GM12878 (cell line): Measurements from ENCODE around the gene HOXD13. TPM values are rescaled to one million over a fixed set of nuclear protein-coding genes. Genes with fewer than 3 reads are reported as not detected.

Experiments
- ATAC-seq: fragments of 200-7000 bp; cut with Tn5 transposase; 3 replicates; pipeline ENCODE4 v1.9.1; 2020; ENCODE audit warnings: mild to moderate bottlenecking, moderate library complexity
- BruUV-seq: library from RNA; stranded (reverse); fragments of 400-500 nt; replicated peaks from 2 replicates; lab custom pipeline; 2021; lab: Mats Ljungman, UMichigan
- CTCF ChIA-PET: fragments of 300-600 bp; sonication (Branson Sonifier 250); formaldehyde crosslinking; extraction: SDS; loops from one replicate; lab custom pipeline; 2021; ENCODE audit warnings: inconsistent platforms; lab: Yijun Ruan, JAX
- POLR2A ChIA-PET: fragments of 350-600 bp; formaldehyde crosslinking; extraction: SDS; loops from one replicate; lab custom pipeline; 2021; ENCODE audit warnings: inconsistent platforms; lab: Charles Lee
- RAD21 ChIA-PET: fragments of 300-600 bp; sonication (Branson Sonifier 250); formaldehyde crosslinking; loops from one replicate; lab custom pipeline; 2023; ENCODE audit warnings: antibody characterized with exemption; ENCODE audit not compliant: unreplicated experiment; lab: Charles Lee
- SMC1A ChIA-PET: fragments of 300-600 bp; sonication (Branson Sonifier 250); formaldehyde crosslinking; loops from one replicate; lab custom pipeline; 2023; ENCODE audit not compliant: unreplicated experiment, uncharacterized antibody; lab: Charles Lee
- DNase-seq: peaks from one replicate; pipeline ENCODE4 v3.0.0-alpha.2; 2011; ENCODE audit warnings: low read depth, low spot score
- FAIRE-seq: peaks from 3 replicates; lab custom pipeline; 2011; peaks lifted over from hg19 to GRCh38; lab: Jason Lieb, UNC
- H2AFZ ChIP-seq: 2 replicates; pipeline ENCODE4 v1.6.0; 2011; ENCODE audit warnings: low read depth, low read length, control low read depth; ENCODE audit not compliant: control insufficient read depth
- H3K27ac ChIP-seq: 2 replicates; pipeline ENCODE4 v1.5.1; 2011; ENCODE audit warnings: control low read depth; ENCODE audit not compliant: control insufficient read depth, insufficient read depth
- H3K27me3 ChIP-seq, 2 experiments: replicated peaks in 1 of 2; 2 replicates each; pipeline versions ENCODE4 v1.6.0 to v1.6.1; 2011; ENCODE audit warnings: low read length in 1 of 2; ENCODE audit not compliant: control insufficient read depth in 2 of 2, insufficient read depth in 2 of 2
- H3K36me3 ChIP-seq, 2 experiments: 2 replicates each; pipeline ENCODE4 v1.5.1; 2011; ENCODE audit warnings: low read length in 1 of 2; ENCODE audit not compliant: control insufficient read depth in 2 of 2, insufficient read depth in 2 of 2
- H3K4me1 ChIP-seq: 2 replicates; pipeline ENCODE4 v1.6.1; 2011; ENCODE audit warnings: mild to moderate bottlenecking, low read length, moderate library complexity, mixed read lengths; ENCODE audit not compliant: control insufficient read depth, insufficient read depth
- H3K4me2 ChIP-seq: 2 replicates; pipeline ENCODE4 v1.6.0; 2011; ENCODE audit warnings: control low read depth; ENCODE audit not compliant: control insufficient read depth, insufficient read depth
- H3K4me3 ChIP-seq: fragments of 200-600 bp; sonication (generic); 2 replicates; pipeline ENCODE4 v1.5.1; 2016
- H3K79me2 ChIP-seq: 2 replicates; pipeline ENCODE4 v1.6.0; 2011; ENCODE audit warnings: low read length; ENCODE audit not compliant: control insufficient read depth, insufficient read depth
- H3K9ac ChIP-seq: 2 replicates; pipeline ENCODE4 v1.8.0; 2011; ENCODE audit warnings: low read length, control low read depth, mixed read lengths; ENCODE audit not compliant: control insufficient read depth, insufficient read depth
- H3K9me3 ChIP-seq: replicated peaks from 3 replicates; pipeline ENCODE4 v1.5.1; 2011; ENCODE audit warnings: mild to moderate bottlenecking, low read length; ENCODE audit not compliant: control insufficient read depth, insufficient read depth
- H4K20me1 ChIP-seq: 2 replicates; pipeline ENCODE4 v1.6.0; 2011; ENCODE audit not compliant: control insufficient read depth, insufficient read depth
- CUX1 ChIP-seq: IDR thresholded peaks from 2 replicates; pipeline ENCODE4 v1.6.1; 2012; ENCODE audit warnings: improper control_type of control experiment, low read depth, low read length; ENCODE audit not compliant: insufficient replicate concordance
- EGR1 ChIP-seq, 2 experiments: IDR thresholded peaks; 1 replicate in 1 of 2; 2 replicates in 1 of 2; pipeline ENCODE4 v1.6.1; 2011 to 2012; ENCODE audit warnings: low read depth in 2 of 2, low read length in 2 of 2, borderline replicate concordance in 1 of 2, mild to moderate bottlenecking in 1 of 2, moderate library complexity in 1 of 2
- IRF5 ChIP-seq: fragments of 450-650 bp; IDR thresholded peaks from 2 replicates; pipeline ENCODE4 v1.6.1; 2017; ENCODE audit warnings: borderline replicate concordance
- KLF5 ChIP-seq: fragments of 450-650 bp; IDR thresholded peaks from 2 replicates; pipeline ENCODE4 v1.6.1; 2014; ENCODE audit warnings: mild to moderate bottlenecking; ENCODE audit not compliant: partially characterized antibody
- MLLT1 ChIP-seq: fragments of 450-650 bp; IDR thresholded peaks from 2 replicates; pipeline ENCODE4 v1.6.1; 2016; ENCODE audit warnings: mild to moderate bottlenecking
- MYB ChIP-seq: fragments of 150-350 bp; IDR thresholded peaks from 2 replicates; pipeline ENCODE4 v1.6.1; 2014; ENCODE audit warnings: mild to moderate bottlenecking, low read depth, low read length, borderline replicate concordance
- NBN ChIP-seq: fragments of 450-650 bp; IDR thresholded peaks from 2 replicates; pipeline ENCODE4 v1.6.1; 2016
- RAD21 ChIP-seq: IDR thresholded peaks from 2 replicates; pipeline ENCODE4 v1.6.1; 2011; ENCODE audit warnings: mild to moderate bottlenecking, low read depth, low read length, moderate library complexity; ENCODE audit not compliant: insufficient read depth
- RFX5 ChIP-seq: IDR thresholded peaks from 2 replicates; pipeline ENCODE4 v1.6.1; 2011; ENCODE audit warnings: low read depth, low read length, improper control_type of control experiment
- SIN3A ChIP-seq: IDR thresholded peaks from 2 replicates; pipeline ENCODE4 v1.6.1; 2012; ENCODE audit warnings: low read depth, low read length, improper control_type of control experiment
- ZNF24 ChIP-seq: fragments of 450-650 bp; IDR thresholded peaks from 2 replicates; pipeline ENCODE4 v1.6.1; 2017; ENCODE audit warnings: antibody characterized with exemption, mild to moderate bottlenecking
- ZNF274 ChIP-seq: IDR thresholded peaks from one replicate; pipeline ENCODE4 v1.8.0; 2011; ENCODE audit not compliant: insufficient read length, insufficient read depth
- WGBS: methylation state at CpG from one replicate; pipeline ENCODE4 v1.1.6; 2016; ENCODE audit warnings: low lambda C conversion rate; ENCODE audit not compliant: insufficient replicate concordance, insufficient coverage; ENCODE audit errors: missing lambda C conversion rate; 5-methylcytosine and 5-hydroxymethylcytosine counted together
- in situ Hi-C: fragments of 300-500 bp; cut with MboI; formaldehyde crosslinking; loops from 9 replicates; pipeline ENCODE4 v1.14.3; 2018; ENCODE audit warnings: mixed read lengths
- intact Hi-C: fragments of 100-400 bp; cut with micrococcal nuclease; formaldehyde crosslinking; loops from one replicate; pipeline ENCODE4 v1.14.2; 2022; ENCODE audit not compliant: unreplicated experiment
- polyA plus RNA-seq, 11 experiments: library from polyadenylated mRNA; depleted of rRNA in 4 of 11; unstranded in 6 of 11; stranded (reverse) in 5 of 11; fragments of >200 nt; fragmentation: Nextera tagmentation in 4 of 11; fragmentation: Illumina TruSeq in 1 of 11; extraction: Ambion mirVana in 4 of 11; extraction: Trizol in 1 of 11; gene quantifications; 1 replicate in 1 of 11; 2 replicates in 10 of 11; pipeline versions ENCODE4 v1.2.1 to v1.2.3, GENCODE V29; 2011 to 2016; ENCODE audit warnings: inconsistent platforms in 2 of 11, missing spikeins in 2 of 11, low read depth in 1 of 11
- total RNA-seq, 4 experiments: library from RNA; depleted of rRNA in 3 of 4; stranded (reverse); fragments of >200 nt in 3 of 4; fragmentation: Illumina TruSeq in 1 of 4; extraction: Trizol in 1 of 4; gene quantifications; 2 replicates each; pipeline versions ENCODE4 v1.2.1 to v1.2.3, GENCODE V29; 2013 to 2021
- TF ChIP-seq, protein P1 (sequence below), 3 experiments: IDR thresholded peaks in 2 of 3; conservative IDR thresholded peaks in 1 of 3; 2 replicates each; pipeline ENCODE4 v1.5.1; 2011; ENCODE audit warnings: low read depth in 3 of 3, low read length in 3 of 3, mild to moderate bottlenecking in 3 of 3, control low read depth in 2 of 3, moderate library complexity in 2 of 3, inconsistent platforms in 1 of 3, mixed read lengths in 1 of 3; ENCODE audit not compliant: control insufficient read depth in 2 of 3, insufficient read depth in 1 of 3; ENCODE audit errors: extremely low read depth in 1 of 3

Gene HOXD13
- total and polyA plus RNA-seq, 10 of the 15 experiments (the other 5 are each of a cell fraction or from before 2014, with no cell fraction given): not detected

GRCh38 chr2:176099159-176099727 is 6.7 kb downstream of the HOXD13 start:
- peaks cover 3% of the 10 kb centered on the region; the same call in 1 of the 2 replicates for H3K4me1 ChIP-seq
- H3K36me3 ChIP-seq: no peaks in the 10 kb centered on the region
- H3K27me3 ChIP-seq: peaks cover 14 to 35% of the 10 kb centered on the region in 2 experiments
- H3K79me2 ChIP-seq: no peaks in the 10 kb centered on the region
- DNase-seq: no peak
- no peaks in the 10 kb centered on the region; the same call in 2 of the 3 replicates for H3K9me3 ChIP-seq
- ChIA-PET SMC1A (no interaction called here), CTCF (interaction anchor here (0.8 to 2.2 kb wide), 2 partner anchors 11 to 411 kb away, joined by 3 to 9 read pairs; no protein-coding TSS in a partner anchor), POLR2A (no interaction called here), RAD21 (interaction anchor here (0.7 kb wide), 1 partner anchor 409 kb away, joined by 3 read pairs; no protein-coding TSS in a partner anchor)
- WGBS: 40% methylated on average over 26 of the region's 30 CpGs
- intact Hi-C loops: no loop called here
- no peak overlapping the region for H2AFZ ChIP-seq
- H4K20me1 ChIP-seq: no peaks in the 10 kb centered on the region
- H3K9ac ChIP-seq: no peak overlapping the region
- no peak for ATAC-seq
- no peak for FAIRE-seq
- H3K4me3 ChIP-seq: no peak overlapping the region
- no TSS peak for BruUV-seq
- H3K4me2 ChIP-seq: no peak overlapping the region
- no peak overlapping the region for H3K27ac ChIP-seq
- in situ Hi-C loops: loop anchor here (5.0 kb wide), 2 partner anchors 412 to 732 kb away; no protein-coding TSS in a partner anchor
- TF ChIP-seq RFX5 (no peak), ZNF24 (no peak), EGR1 (IDR thresholded peaks at IDR 0.05; ENCODE audit: borderline replicate concordance in 1 of 2, low read depth in 2 of 2, low read length in 2 of 2) (no peak), KLF5 (no peak), ZNF274 (no peak), RAD21 (no peak), MLLT1 (no peak), SIN3A (no peak), MYB (no peak), CUX1 (no peak), IRF5 (no peak), NBN (no peak)
- TF ChIP-seq, protein P1, sequence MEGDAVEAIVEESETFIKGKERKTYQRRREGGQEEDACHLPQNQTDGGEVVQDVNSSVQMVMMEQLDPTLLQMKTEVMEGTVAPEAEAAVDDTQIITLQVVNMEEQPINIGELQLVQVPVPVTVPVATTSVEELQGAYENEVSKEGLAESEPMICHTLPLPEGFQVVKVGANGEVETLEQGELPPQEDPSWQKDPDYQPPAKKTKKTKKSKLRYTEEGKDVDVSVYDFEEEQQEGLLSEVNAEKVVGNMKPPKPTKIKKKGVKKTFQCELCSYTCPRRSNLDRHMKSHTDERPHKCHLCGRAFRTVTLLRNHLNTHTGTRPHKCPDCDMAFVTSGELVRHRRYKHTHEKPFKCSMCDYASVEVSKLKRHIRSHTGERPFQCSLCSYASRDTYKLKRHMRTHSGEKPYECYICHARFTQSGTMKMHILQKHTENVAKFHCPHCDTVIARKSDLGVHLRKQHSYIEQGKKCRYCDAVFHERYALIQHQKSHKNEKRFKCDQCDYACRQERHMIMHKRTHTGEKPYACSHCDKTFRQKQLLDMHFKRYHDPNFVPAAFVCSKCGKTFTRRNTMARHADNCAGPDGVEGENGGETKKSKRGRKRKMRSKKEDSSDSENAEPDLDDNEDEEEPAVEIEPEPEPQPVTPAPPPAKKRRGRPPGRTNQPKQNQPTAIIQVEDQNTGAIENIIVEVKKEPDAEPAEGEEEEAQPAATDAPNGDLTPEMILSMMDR (IDR thresholded peaks at IDR 0.05 in 2 of 3, conservative IDR thresholded peaks at IDR 0.05 in 1 of 3; ENCODE audit: control insufficient read depth in 2 of 3, extremely low read depth in 1 of 3, insufficient read depth in 1 of 3, low read depth in 3 of 3, low read length in 3 of 3): no peak
